B cell (primary cell): Measurements from ENCODE around the gene PTGES3L. TPM values are rescaled to one million over a fixed set of nuclear protein-coding genes. Genes with fewer than 3 reads are reported as not detected.

Experiments used
- ATAC-seq: fragments of 200-7000 bp; cut with Tn5 transposase; one replicate; pipeline ENCODE4 v1.10.0; 2021; ENCODE audit warnings: low read depth, mild to moderate bottlenecking, moderate number of reproducible peaks, moderate library complexity
- CTCF ChIA-PET: fragments of 350-600 bp; sonication (Branson Sonifier 250); formaldehyde crosslinking; loops from one replicate; lab custom pipeline; 2021; ENCODE audit warnings: antibody characterized with exemption, inconsistent platforms; lab: Charles Lee
- POLR2A ChIA-PET: fragments of 350-600 bp; sonication (Branson Sonifier 250); formaldehyde crosslinking; loops from one replicate; lab custom pipeline; 2021; ENCODE audit warnings: antibody characterized with exemption; lab: Charles Lee
- DNase-seq: peaks from one replicate; pipeline ENCODE4 v3.0.0; 2013
- H2AFZ ChIP-seq: 2 replicates; pipeline ENCODE4 v1.6.1; 2012; ENCODE audit warnings: mild to moderate bottlenecking, low read depth, low read length; ENCODE audit not compliant: insufficient read depth, poor library complexity, severe bottlenecking
- H3K27ac ChIP-seq, 2 donors: 1 replicate in 1 of 2; 2 replicates in 1 of 2; pipeline ENCODE4 v1.5.1; 2012 to 2013; ENCODE audit warnings: low read length in 2 of 2, mild to moderate bottlenecking in 2 of 2, moderate library complexity in 1 of 2
- H3K27me3 ChIP-seq, 4 experiments: fragments of 200-600 bp in 1 of 4; sonication (generic) in 1 of 4; replicated peaks in 1 of 4; 1 replicate in 2 of 4; 2 replicates in 2 of 4; pipeline versions ENCODE4 v1.6.1 to v1.7.0; 2013 to 2016; ENCODE audit warnings: low read length in 3 of 4, mild to moderate bottlenecking in 2 of 4, mixed read lengths in 1 of 4, moderate library complexity in 1 of 4; ENCODE audit not compliant: insufficient read depth in 4 of 4, control insufficient read depth in 3 of 4; ENCODE audit errors: control extremely low read depth in 1 of 4
- H3K36me3 ChIP-seq, 2 experiments: replicated peaks in 1 of 2; 1 replicate in 1 of 2; 2 replicates in 1 of 2; pipeline versions ENCODE4 v1.6.1 to v1.7.1; 2013; ENCODE audit warnings: low read length in 1 of 2; ENCODE audit not compliant: insufficient read depth in 2 of 2, control insufficient read depth in 1 of 2; ENCODE audit errors: control extremely low read depth in 1 of 2, extremely low read depth in 1 of 2
- H3K4me1 ChIP-seq, 2 donors: fragments of 200-600 bp in 1 of 2; sonication (generic) in 1 of 2; 1 replicate in 1 of 2; 2 replicates in 1 of 2; pipeline versions ENCODE4 v1.5.1 to v1.6.1; 2013 to 2017; ENCODE audit warnings: low read length in 2 of 2; ENCODE audit not compliant: control insufficient read depth in 2 of 2, insufficient read depth in 2 of 2
- H3K4me2 ChIP-seq: replicated peaks from 2 replicates; pipeline ENCODE3; 2012; ENCODE audit warnings: mild to moderate bottlenecking, low read depth, low read length; ENCODE audit not compliant: poor library complexity, severe bottlenecking
- H3K4me3 ChIP-seq, 5 experiments: fragments of 200-600 bp in 1 of 5; sonication (generic) in 1 of 5; 1 replicate in 3 of 5; 2 replicates in 2 of 5; pipeline versions ENCODE4 v1.5.1 to v1.7.0; 2011 to 2016; ENCODE audit warnings: low read length in 4 of 5, mild to moderate bottlenecking in 4 of 5, low read depth in 2 of 5, control low read depth in 1 of 5, moderate library complexity in 1 of 5; ENCODE audit not compliant: insufficient read depth in 1 of 5; ENCODE audit errors: control extremely low read depth in 1 of 5, extremely low read depth in 1 of 5
- H3K79me2 ChIP-seq: fragments of 200-600 bp; sonication (generic); one replicate; pipeline ENCODE4 v1.6.0; 2016; ENCODE audit warnings: low read length; ENCODE audit not compliant: control insufficient read depth, insufficient read depth
- H3K9ac ChIP-seq: fragments of 200-600 bp; sonication (generic); 2 replicates; pipeline ENCODE4 v1.6.1; 2017; ENCODE audit warnings: mild to moderate bottlenecking, low read length, moderate library complexity
- H3K9me3 ChIP-seq, 3 donors: one replicate each; pipeline versions ENCODE4 v1.6.1 to v1.7.1; 2013; ENCODE audit warnings: low read length in 2 of 3; ENCODE audit not compliant: control insufficient read depth in 2 of 3, insufficient read depth in 1 of 3; ENCODE audit errors: control extremely low read depth in 1 of 3
- H4K20me1 ChIP-seq: 2 replicates; pipeline ENCODE4 v1.6.0; 2012; ENCODE audit warnings: mild to moderate bottlenecking, low read length; ENCODE audit not compliant: insufficient read depth, control insufficient read depth, poor library complexity, severe bottlenecking
- H3K27ac Mint-ChIP-seq: one replicate; pipeline ENCODE4 v1.8.0; 2021; ENCODE audit warnings: mixed read lengths
- H3K27me3 Mint-ChIP-seq: one replicate; pipeline ENCODE4 v1.8.0; 2021; ENCODE audit warnings: mixed read lengths
- H3K4me1 Mint-ChIP-seq: one replicate; pipeline ENCODE4 v1.8.0; 2021; ENCODE audit warnings: mixed read lengths
- H3K4me3 Mint-ChIP-seq: one replicate; pipeline ENCODE4 v1.8.0; 2021; ENCODE audit warnings: mixed read lengths
- H3K9me3 Mint-ChIP-seq: one replicate; pipeline ENCODE4 v1.8.0; 2022; ENCODE audit warnings: mixed read lengths; ENCODE audit not compliant: insufficient read depth
- CTCF ChIP-seq: fragments of 200-600 bp; IDR thresholded peaks from one replicate; pipeline ENCODE4 v1.8.0; 2022; ENCODE audit warnings: antibody characterized with exemption, mild to moderate bottlenecking
- EZH2 ChIP-seq: IDR thresholded peaks from 2 replicates; pipeline ENCODE4 v1.6.1; 2012; ENCODE audit warnings: borderline replicate concordance, low read depth, mild to moderate bottlenecking, moderate library complexity, low read length; ENCODE audit not compliant: insufficient read depth, poor library complexity, severe bottlenecking
- WGBS: methylation state at CpG from one replicate; pipeline ENCODE4 v1.1.5; 2013; ENCODE audit warnings: missing lambda C conversion rate; ENCODE audit not compliant: insufficient coverage; 5-methylcytosine and 5-hydroxymethylcytosine counted together
- intact Hi-C: fragments of 100-400 bp; cut with micrococcal nuclease; formaldehyde crosslinking; loops from one replicate; pipeline ENCODE4 v1.10.0; 2022
- polyA plus RNA-seq: library from polyadenylated mRNA; depleted of rRNA; stranded (reverse); fragments of >200 nt; gene quantifications from 2 replicates; pipeline ENCODE4 v1.2.3, GENCODE V29; 2012
- total RNA-seq, 2 donors: library from RNA; stranded (reverse); fragments of 120-200 nt in 1 of 2; gene quantifications; 1 replicate in 1 of 2; 2 replicates in 1 of 2; pipeline versions ENCODE4 v1.2.3 to v1.2.4, GENCODE V29; 2013 to 2022

Gene PTGES3L
- total and polyA plus RNA-seq, 2 donors (not counting 1 experiment from before 2014, with no cell fraction given), result 0.94 to 1.0 TPM

GRCh38 chr17:42989141-42989540 lies 9.3 kb upstream of the PTGES3L start:
- Histone ChIP-seq H3K4me1 (peaks cover 38 to 42% of the 10 kb centered on the region in 2 donors), H3K4me2 (no peak overlapping the region), H3K9me3 (no peaks in the 10 kb centered on the region), H4K20me1 (peaks cover 5% of the 10 kb centered on the region), H3K9ac (no peak overlapping the region), H3K36me3 (peaks cover 27 to 57% of the 10 kb centered on the region in 2 experiments), H3K27me3 (no peaks in the 10 kb centered on the region), H3K79me2 (peaks cover 63% of the 10 kb centered on the region), H3K4me3 (no peak overlapping the region), H3K27ac (peak overlapping the region in 1 of 2 donors; percentile 0), H2AFZ (no peak overlapping the region)
- Mint-ChIP-seq H3K27me3 (no peaks in the 10 kb centered on the region), H3K4me1 (peaks cover 48% of the 10 kb centered on the region), H3K9me3 (no peaks in the 10 kb centered on the region), H3K4me3 (no peak overlapping the region), H3K27ac (peak overlapping the region; percentile 20)
- ChIA-PET CTCF (interaction anchor here (6.5 kb wide), 1 partner anchor 8 kb away, joined by 54 read pairs; the partner anchor contains the start of gene RPL27), POLR2A (no interaction called here)
- intact Hi-C loops, result loop anchor here (10.0 kb wide), 1 partner anchor 314 kb away; the partner anchor contains the start of gene PLEKHH3
- no peak for TF ChIP-seq CTCF
- TF ChIP-seq EZH2, result no peak
- WGBS, result no CpG with 5 or more reads among the region's 5 CpGs
- no peak for ATAC-seq
- no peak for DNase-seq

GRCh38 chr17:42985225-42985624 lies 5.3 kb upstream of the PTGES3L start:
- ChIA-PET POLR2A (interaction anchor here (0.7 to 2.6 kb wide), 9 partner anchors 13 to 791 kb away, joined by 3 to 24 read pairs (median 5); partner anchors contain the start of genes GHDC, RPL27 and VAT1), CTCF (interaction anchor here (0.7 to 6.5 kb wide), 6 partner anchors 12 to 431 kb away, joined by 3 to 54 read pairs (median 5); partner anchors contain the start of genes RPL27 and VAT1)
- intact Hi-C loops, result loop anchor here (1.0 to 10.0 kb wide), 2 partner anchors 13 to 310 kb away; partner anchors contain the start of genes PLEKHH3 and RPL27
- H3K27ac ChIP-seq, result peak overlapping the region; percentile 58 to 77
- no peaks in the 10 kb centered on the region for H4K20me1 ChIP-seq
- ATAC-seq, result peak; percentile 53
- Mint-ChIP-seq H3K4me1 (peaks cover 58% of the 10 kb centered on the region), H3K9me3 (no peaks in the 10 kb centered on the region), H3K27me3 (no peaks in the 10 kb centered on the region), H3K27ac (peak overlapping the region; percentile 91), H3K4me3 (peak overlapping the region; percentile 86)
- peak overlapping the region; percentile 58 for H3K9ac ChIP-seq
- no peaks in the 10 kb centered on the region for H3K27me3 ChIP-seq
- no peaks in the 10 kb centered on the region for H3K9me3 ChIP-seq
- H3K4me1 ChIP-seq, result peaks cover 57 to 64% of the 10 kb centered on the region in 2 donors
- no CpG with 5 or more reads among the region's 1 CpG for WGBS
- H2AFZ ChIP-seq, result no peak overlapping the region
- H3K79me2 ChIP-seq, result peaks cover 79% of the 10 kb centered on the region
- peak; percentile 87 for DNase-seq
- peaks cover 16 to 35% of the 10 kb centered on the region in 2 experiments for H3K36me3 ChIP-seq
- H3K4me3 ChIP-seq, result peak overlapping the region; percentile 22 to 59 (median 46)
- H3K4me2 ChIP-seq, result peak overlapping the region; percentile 74
- TF ChIP-seq EZH2 (no peak), CTCF (no peak)
